ENCODE data around the gene PXT1.
"Not testable (repeated sequence)": the region's sequence is repeated elsewhere in the genome, so short reads cannot be mapped to it uniquely, and the experiment has no call there.

Gene PXT1

DNA sequence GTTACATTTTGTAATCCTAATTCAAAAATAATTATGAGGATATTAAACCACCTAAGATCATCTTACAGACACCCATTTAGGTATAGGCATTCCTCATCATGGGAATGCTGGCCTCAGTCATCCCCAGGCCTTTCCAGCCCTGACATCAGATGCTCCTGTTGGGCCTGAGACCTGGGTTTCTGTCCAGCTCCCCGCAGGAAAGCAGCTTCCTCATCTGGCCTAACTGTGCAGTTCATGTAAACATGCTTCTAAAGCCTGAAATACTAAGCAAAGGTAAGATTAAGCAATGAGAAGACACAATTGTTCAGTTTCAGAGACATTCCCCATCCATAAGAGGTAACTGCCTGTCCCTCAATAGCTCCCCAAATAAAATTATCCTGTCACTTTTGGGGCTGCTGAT is 74.2 kb downstream of the PXT1 start:
- DNase-seq = no peak

DNA sequence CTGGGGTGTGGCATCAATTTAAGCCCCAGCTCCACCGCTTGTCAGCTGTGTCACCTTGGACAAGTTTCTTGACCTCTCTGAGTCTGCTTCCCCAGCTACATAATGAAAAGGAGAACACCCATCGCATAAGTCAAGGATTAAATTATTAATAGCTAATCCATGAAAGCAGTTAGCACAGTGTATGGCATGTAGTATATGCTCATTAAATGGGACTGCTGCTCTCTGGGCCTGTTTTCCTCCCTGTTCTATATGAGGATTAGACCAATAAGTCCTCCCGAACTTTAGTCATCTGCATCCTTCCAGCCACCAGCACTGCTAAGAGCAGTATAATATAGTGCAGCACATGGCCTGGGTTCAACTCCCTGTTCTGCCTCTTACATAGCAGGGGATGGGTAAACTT is 74.9 kb downstream of the PXT1 start:
- no peak for DNase-seq

DNA sequence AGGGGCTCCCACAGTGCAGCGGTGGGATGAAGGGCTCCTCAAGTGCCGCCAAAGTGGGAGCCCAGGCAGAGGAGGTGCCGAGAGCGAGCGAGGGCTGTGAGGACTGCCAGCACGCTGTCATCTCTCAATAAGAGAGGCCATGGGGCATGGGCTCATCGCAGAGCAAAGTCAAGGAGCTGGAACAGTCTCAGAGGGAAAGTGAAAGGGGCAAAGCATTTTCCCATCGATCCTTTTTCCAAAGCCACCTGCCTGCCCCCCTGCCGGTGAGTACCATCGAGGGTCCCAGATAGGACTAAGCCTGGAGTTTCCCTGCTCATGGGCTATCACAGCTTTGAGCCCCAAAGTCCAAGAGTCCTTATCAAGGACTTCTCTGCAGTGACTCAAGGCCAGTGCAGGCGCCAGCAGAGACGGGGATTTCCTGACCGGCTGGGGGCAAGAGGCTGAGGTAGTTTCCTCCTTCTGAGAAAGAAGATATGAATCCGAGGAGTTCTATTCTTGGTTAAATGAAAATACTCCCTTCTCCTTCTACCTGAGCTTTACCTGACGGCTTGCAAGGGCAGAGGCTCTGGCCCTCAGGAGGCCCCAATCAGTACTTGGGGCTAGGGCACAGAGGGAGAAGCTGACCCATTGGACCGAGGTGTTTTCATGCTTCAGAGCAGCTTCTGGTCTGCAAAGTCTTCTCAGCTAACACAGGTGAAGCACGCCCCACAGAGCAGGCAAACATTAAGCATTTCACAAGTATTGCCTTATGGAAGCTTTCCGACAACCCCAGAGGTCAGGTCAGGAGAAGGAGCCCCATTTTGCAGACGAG is 77.8 kb downstream of the PXT1 start:
- no peak for DNase-seq

DNA sequence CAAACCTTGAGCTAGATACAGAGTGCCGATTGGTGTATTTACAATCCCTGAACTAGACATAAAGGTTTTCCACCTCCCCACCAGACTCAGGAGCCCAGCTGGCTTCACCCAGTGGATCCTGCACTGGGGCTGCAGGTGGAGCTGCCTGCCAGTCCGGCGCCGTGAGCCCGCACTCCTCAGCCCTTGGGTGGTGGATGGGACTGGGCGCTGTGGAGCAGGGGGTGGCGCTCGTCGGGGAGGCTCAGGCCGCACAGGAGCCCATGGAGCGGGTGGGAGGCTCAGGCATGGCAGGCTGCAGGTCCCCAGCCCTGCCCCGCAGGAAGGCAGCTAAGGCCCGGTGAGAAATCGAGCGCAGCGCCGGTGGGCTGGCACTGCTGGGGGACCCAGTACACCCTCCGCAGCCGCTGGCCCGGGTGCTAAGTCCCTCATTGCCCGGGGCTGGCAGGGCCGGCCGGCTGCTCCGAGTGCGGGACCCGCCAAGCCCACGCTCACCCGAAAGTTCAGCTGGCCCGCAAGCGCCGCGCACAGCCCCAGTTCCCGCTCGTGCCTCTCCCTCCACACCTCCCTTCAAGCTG is 78.5 kb downstream of the PXT1 start:
- not testable (repeated sequence) for DNase-seq

DNA sequence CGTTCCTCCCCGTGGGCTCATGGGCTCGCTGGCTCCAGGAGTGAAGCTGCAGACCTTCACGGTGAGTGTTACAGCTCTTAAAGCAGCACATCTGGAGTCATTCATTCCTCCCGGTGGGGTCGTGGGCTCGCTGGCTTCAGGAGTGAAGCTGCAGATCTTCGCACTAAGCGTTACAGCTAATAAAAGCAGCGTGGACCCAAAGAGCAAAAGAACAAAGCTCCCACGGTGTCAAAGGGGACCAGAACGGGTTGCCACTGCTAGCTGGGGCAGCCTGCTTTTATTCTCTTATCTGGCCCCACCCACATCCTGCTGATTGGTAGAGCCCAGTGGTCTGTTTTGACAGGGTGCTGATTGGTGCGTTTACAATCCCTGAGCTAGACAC is 79.3 kb downstream of the PXT1 start:
- not testable (repeated sequence) for DNase-seq

DNA sequence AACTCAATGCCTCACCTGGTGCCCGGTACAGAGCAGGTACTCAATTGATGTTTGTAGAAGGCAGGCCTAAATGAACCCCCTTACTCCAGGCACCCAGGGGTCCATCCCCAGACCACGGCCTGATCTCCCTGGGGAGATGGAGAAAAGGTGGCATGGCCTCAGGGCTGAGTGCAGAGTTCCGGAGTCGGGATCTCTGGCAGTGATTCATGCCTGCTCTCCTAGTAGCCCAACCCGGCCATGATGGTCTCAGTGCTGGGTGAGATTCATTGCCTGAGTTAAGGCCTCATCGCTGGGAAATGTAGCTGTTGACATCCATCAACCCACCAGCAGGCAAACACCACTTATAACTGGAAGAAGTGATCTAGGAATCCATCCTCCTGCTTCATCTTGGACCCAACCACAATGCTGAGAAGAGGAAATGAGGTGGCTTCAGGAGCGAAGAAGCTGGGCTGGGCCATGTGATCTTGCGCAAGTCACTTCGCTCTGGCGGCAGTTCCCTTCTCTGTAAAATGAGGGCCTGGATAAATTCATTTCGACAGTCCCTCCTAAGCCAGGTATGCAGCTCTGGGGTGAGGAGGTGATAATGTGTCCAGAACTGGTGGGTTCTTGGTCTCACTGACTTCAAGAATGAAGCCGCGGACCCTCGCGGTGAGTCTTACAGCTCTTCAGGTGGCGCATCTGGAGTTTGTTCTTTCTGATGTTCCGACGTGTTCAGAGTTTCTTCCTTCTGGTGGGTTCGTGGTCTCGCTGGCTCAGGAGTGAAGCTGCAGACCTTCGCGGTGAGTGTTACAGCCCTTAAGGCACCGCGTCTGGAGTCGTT is 79.9 kb downstream of the PXT1 start:
- no peak for DNase-seq

DNA sequence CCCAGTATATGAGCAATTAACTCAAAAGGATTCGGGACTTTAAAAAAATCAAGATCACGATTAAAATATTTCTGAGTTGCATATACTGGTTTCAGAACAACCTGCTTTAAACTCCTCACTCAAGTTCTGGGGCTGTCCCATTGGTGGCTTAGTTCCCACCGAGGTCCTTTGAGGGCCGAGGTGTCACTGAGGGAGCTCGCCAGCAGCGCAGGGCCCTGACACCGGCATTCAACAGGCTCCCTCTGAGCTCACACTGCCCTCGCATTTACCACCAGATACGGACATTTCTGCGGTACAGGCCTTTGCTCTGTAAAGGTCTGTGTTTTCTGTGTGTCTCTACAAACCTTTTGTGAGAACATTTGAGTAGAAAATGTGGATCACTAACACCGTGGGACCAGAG is 81.6 kb downstream of the PXT1 start:
- no peak for DNase-seq

DNA sequence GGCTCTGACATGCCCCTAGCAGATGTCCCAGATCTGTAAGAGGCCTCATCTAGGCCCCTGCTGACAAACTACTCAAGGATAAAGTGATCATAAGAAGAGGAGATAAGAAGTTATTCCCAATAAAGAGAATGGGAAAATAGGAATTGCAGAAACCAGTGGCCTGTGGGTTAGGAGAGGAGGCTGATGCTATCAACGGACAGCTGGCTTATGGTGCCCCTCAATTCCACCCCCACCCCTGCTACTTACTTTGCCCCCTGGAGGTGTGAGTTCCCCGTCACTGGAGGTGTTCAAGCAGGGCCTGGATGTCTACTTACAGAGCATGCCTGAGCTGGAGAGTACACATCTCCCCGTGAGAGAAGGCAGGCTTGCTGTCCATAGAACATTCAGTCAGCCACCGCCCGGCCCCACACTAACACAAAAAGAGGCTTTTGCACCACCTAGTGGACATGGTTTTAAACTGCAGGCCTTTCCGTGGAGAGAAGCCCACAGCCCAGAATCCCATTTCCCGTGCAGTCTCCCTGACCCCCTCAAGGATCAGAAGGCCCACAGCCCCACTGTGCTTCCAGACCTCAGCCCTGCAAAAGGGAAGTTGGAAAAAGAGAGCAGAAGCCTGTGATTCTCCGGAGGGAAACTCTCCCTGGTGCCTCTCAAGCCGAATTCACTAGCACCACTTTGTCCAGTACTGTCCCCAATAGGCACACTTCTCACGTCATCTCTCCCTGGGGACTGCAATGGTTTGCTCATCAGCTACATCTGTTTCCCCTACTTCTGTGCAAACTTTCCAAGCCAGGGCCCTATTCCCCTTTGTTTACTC is 82.2 kb downstream of the PXT1 start:
- DNase-seq = peak; percentile 37

DNA sequence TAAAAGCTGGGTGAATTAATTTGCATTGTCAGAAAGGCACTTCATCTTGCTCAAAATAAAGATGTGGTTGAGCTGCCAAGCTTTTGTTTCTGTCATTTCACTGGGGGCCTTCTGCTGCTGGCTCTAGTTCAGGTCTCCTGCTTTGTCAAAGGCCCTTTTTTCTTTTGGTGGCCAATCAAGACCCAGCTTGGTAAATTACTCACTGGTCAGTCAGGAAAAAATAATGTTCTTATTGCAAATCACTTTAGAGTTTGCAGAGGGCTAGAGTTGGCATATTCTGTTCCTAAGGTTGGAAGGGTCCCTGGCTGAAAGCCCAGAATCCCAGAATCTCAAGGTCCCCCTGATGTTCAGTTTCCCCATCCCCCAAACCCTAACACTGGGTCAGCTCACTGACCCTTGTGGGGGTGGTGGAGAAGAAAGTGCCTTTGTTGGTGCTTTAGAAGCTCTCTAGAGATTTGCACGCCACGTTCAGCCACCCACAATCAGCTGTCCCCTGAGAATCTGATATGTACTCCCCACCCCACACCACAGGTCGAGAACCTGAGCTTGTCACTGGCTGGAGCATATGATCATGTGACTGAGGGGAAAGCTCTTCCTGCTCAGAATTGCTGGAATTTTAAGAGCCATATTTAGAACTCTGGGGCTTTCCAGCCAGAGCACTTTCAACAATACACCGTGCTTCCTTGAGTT is 84.3 kb downstream of the PXT1 start:
- no peak for DNase-seq

DNA sequence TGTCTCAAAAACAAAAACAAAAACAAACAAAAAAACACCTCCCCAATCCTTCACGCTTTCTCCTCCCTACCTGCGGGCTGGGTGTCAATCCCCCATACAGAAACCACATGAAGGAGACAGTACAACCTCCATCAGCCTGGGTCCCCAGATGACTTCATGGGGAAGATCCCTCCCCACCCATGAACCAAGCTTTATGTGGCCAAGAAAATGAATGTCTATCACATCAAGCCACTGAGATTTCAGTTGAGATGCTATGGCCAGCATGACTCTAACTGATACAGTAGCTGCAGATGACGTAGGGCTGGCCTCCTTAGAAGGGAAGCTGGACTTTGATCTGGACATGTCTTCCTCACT is 84.8 kb downstream of the PXT1 start:
- no peak for DNase-seq

DNA sequence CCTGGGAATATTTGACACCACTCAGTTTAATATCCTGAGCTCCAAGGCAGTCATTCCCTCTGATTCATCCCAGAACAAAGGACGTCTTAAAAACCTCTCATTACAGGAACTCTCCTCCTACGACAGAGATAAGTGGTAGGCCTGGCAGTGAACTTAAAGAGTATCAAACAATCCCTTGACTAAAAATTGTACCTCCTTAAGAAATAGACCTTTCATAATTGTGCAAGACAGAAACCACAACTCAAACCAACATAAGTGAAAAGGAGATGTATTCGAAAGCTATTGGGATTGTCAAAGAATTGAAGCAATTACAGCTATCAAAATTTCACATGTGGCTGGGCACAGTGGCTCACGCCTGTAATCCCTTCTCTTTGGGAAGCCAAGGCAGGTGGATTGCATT is 86.8 kb downstream of the PXT1 start:
- DNase-seq = no peak

DNA sequence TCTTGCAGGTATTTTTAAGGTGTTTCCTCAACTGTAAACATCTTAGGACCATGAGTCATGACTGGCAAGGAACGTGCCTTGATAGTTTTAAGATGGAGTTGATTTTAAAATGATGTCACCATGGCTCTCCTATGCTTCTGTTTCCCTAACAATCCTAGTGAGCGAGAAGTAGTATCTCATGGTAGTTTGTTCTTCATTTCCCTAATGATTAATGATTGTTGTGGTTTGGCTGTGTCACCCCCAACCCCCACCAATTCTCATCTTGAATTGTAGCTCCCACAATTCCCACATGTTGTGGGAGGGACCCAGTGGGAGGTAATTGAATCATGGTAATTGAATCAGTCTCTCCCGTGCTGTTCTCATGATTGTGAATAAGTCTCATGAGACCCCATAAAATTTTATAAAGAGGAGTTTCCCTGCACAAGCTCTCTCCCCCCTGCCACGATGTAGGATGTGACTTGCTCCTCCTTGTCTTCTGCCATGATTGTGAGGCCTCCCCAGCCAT is 89.2 kb downstream of the PXT1 start:
- no peak for DNase-seq

DNA sequence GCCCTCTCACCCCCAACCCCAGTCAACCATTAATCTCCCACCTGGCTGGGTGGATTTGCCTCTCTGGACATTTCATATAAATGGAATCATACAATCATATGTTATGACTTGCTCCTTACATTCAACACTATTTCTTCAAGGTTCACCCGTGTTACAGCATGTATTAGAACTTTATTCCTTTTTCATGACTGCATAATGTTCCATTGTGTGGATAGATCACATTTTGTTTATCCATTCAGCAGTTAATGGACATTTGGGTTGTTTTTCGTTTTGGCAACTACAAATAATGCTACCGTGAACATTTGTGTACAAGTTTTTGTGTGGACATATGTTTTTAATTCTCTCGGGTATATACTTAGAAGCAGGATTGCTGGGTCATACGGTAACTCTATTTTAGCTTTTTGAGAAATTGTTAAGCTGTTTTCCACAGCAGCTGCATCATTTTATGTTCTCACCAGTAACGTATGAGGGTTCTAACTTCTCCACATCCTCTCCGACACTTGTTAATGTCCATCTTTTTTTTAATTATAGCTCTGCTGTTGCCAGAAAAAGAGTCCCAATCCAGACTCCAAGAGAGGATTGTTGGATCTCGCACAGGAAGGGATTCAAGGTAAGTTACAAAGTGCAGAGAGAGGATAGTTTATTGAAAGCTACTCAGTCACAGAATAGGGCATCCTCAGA is 90.0 kb downstream of the PXT1 start:
- no peak for DNase-seq

DNA sequence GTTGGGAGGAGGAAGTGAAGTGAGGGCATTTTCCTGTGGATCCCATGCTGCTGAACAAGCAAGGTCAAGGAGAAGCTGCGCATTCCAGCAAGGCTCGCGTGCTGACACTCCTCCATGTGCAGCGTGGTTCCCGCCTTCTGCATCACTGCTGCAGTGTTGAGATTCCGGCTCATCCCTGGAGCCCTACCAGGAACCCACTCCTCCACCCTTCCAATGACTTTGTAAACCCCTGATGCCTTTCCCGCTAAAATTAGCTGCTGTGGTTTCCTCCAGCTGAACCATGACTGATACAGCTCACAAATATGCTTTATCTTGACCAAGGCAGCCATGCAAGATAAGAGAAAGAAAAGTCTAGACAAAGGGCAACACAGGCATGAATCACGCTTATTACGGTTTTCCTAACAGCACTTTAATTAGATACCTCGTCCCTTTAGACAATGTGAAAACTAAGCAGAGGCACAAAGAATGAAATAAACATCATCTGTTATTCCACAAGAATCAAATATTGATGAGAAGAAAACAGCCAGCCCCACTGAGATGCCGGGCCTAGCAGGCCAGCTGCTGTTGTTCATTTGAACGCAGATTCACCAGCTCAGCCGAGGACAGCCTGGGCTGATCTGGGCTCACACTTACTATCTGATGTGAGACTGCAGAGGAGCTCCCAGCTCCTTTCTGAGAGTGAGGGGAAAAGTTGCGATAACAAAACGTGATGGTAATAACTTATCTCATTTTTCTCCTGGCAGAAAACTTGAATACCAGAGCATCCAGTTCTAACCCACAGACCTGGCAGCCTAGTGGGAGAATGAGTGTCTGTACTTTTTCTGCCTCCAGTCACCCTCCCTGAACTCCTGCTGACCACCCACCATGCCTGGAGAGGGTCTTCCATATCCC is 91.7 kb downstream of the PXT1 start:
- no peak for DNase-seq

DNA sequence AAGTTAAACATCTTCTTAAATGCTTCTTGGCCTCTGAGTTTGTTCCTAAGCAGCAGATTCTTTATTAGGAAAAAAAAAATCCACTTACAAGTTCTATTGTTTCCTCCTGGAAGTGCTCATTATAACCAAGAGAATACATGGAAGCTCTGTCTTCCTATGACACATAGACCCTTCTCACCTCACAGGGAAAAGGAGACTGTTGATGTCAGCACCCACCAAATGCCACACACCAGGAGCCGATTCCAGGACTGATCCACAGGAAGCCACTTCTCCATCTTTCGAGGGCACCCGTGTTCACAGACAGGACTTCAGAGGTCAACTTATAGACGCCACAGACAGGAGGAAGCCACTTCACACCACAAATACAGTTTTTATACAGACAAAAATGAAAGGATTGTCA is 92.6 kb downstream of the PXT1 start:
- no peak for DNase-seq

DNA sequence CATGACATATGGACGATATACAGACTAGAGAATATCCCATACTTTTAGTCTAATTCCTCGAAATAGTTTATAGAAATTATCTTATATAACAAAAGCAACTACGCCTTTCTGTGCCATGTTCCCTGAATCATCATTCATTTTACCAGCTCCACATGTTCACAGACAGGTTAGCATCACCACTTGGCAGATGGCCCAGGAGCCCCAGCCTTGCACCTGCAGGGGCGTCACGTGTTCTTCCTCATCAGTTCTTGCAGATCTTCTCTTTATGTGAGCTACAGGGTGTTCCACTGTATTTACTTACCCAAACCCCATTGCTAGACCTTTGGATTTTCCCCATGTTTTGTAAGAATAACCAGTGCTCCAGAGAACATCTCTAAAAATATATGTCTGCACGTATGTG is 93.4 kb downstream of the PXT1 start:
- no peak for DNase-seq

DNA sequence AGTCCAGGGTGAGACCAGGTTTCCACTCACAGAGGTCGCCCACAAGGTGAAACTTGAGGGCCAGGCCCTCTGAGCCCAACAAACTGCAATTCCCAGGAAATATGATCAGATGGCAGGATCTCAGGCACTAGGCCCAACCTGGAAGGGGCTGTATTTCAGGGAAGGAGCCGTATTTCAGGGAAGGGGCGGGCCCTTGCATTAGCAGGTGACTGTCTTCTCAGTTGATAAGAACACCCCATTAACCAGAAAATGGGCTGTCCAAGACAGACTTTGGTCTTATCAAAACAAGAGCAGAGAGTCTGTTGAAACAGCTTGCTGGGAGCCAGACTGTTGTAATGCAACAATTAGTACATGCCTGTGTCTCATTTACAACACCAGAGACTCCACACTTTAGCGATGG is 95.0 kb downstream of the PXT1 start:
- DNase-seq = no peak

DNA sequence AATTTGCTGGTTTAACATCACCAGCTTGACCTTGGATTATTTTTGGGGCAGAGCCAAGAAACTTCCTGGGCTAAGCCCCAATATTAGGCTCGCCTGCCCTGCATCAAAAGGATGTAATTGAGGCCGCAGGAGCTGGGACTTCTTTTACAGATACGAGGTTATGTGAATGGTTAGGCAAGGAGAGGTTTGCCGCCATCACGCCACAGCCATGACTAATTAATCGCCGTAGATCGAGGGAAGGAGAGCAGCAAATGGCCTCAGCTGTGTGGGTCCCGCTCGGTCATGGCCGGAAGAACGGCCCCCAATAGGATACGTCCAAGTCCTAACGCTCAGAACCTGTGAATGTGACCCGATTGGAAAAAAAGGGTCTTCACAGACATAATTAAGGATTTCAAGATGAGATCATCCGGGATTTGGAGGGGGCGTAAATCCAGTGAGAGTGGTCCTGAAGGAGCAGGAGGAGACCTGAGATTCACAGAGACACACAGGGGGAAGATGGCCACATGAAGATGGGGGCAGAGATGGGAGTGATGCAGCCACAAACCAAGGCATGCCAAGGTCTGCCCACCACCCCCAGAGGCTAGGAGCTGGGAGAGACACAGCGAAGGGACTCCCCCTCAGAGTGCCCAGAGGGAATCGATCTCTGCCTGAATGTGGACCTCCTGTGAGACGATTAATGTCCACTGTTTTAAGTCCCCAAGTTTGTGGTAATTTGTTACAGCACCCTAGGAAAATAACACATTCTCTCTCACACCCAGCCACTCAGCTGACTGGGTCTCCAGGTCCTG is 96.0 kb downstream of the PXT1 start:
- no peak for DNase-seq

DNA sequence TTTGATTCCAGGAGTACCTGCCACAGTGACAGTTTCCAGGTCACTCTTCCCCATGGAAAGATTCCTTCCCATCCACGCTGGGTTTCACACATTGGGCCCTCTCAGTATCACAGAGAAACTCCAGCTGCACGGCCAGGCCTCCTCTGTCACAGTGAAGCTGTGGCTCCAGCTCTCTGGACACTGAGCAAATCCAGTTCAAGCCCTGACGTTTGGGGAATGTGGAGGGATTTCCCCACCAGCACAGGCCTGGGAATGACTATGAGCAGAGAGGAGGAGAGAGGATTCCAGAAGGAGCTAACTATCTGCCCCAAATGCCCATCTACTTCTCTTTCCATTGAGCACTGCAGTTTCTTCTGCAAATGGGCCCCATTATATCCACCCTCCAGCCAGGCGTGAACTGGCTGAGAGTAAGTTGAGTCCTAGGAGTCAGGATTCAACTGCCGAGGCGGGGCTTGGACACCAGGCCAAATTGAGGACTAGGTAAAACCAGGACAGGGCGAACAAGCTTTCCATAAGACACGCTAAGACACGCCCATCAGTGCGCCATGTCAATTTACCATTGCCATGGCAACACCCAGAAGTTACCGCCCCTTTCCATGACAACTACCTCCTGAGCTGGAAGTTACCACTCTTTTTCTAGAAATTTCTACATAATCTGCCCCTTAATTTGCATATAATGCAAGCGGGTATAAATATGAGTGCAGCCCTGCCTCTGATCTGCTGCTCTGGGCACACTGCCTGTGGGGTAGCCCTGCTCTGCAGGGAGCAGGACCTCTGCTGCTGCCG is 96.8 kb downstream of the PXT1 start:
- DNase-seq = no peak

Measured in DMS 273 treated with DMSO at 0.1 percent for 48 hours (cell line).